Measurements from ENCODE around the gene BIRC2.
"Not testable (repeated sequence)": the region's sequence is repeated elsewhere in the genome, so short reads cannot be mapped to it uniquely, and the experiment has no call there.

BIRC2 gene

DNA sequence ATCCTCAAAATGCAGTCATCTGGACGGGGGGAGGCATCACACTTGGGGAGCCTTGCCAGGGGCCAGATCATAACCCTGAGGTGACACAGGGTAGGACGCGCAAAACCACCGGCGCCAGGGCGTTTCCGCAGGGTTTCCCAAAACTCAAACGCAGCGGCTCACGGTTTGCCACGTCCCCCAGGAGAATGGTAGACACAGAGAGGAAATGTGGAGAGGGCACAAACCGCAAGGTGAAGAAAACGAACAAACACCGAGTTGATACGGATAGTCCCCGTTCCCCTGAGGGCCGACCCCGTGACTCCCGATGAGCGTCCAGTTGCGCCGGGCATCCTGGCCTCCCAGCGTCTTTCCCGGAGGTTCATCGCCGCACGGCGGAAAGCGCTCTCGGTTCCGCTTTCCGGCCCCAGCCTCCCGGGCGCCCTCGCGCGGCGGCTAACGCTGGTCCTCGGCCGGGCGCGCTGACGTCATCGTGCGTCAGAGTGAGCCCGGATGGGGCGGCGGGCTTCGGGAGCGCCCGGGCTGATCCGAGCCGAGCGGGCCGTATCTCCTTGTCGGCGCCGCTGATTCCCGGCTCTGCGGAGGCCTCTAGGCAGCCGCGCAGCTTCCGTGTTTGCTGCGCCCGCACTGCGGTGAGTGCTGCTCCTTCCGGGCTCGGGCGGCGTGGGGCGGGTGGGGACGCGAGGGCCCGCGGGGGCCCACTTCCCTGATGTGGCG is at the start of gene BIRC2:
Gene BIRC2, plus strand, starts transcription at position 467 of the 714 bp plus-strand sequence. CDS start 2,641 bp downstream, outside the sequence.
- peak; percentile 88 for DNase-seq (ENCODE audit: low read depth)

DNA sequence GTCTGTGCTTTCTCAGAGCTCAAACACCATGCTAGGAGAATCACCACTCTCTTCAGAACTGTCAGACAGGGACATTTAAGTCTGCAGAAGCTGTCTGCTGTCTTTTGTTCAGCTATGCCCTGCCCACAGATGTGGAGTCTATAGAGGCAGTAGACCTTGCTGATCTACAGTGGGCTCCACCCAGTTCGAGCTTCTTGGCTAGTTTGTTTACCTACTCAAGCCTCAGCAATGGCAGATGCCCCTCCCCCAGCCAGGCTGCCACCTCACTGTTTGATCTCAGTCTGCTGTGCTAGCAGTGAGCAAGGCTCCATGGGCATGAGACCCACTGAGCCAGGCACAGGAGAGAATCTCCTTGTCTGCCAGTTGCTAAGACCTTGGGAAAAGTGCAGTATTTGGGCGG is 46.2 kb upstream of the BIRC2 start:
- not testable (repeated sequence) for DNase-seq (ENCODE audit: low read depth)

DNA sequence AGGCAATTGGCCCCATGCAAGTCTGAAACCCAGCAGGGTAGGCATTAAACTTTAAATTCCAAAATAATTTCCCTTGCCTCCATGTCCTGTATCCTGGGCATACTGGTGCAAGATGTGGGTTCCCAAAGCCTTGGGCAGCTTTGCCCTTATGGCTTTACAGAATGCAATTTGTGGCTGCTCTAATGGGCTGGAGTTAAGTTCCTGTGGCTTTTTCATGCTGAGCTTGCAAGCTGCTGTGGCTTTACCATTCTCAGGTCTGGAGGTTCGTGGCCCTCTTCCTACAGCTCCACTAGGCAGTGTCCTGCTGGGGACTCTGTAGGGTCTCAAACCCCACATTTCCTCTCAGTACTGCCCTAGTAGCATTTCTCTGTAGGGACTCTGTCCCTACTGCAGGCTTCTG is 44.8 kb upstream of the BIRC2 start:
- no peak for DNase-seq (ENCODE audit: low read depth)

DNA sequence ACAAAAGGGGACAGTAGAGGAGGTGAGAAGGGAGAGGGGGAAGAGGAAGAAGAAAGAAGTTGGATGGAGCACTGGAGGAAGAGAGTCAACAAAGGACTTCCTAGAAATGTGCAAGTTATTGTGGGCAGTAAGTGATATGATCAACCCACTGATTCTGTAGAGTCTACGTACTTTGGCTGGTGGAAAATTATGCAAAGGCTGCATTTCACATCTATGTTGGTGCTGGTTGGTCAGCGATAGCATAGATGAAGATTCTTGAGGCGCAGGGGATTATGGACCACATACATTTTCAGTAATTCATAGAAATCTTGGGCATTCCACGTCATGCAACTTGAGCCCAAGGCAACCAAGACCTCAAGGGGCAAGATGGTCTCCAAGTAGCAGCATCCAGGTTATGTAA is 42.3 kb upstream of the BIRC2 start:
- DNase-seq (ENCODE audit: low read depth) = no peak

DNA sequence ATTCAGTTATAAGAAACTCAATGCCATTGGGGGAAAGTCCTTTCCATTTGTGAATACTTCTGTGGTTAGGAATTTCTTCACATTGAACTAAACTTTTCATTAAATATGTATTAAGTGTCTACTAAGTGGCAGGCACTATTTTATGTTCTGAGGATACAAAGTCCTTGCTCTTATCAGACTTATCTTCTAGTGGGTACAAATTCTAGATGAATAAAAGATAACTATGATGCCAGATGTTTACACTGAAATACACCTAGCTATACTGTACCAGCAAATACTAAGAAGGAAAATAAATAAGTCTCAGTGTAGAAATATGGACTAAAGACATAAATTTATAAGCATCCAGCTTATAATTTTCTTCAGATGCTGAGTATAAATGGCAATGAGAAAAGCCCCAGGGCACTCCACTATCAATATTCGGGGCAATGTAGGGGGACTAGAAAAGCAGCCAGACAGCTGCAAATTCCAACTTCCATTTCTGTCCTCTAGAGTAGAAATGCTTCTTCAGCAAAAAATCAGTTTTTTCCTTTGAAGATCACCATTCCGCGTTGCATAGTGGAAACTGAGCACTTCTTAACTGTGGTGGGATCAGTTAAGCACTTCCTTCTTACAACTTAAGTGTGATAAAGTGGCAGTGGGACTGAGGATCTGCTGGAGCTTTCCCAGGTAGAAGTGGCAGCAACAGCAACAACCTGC is 41.5 kb upstream of the BIRC2 start:
- DNase-seq (ENCODE audit: low read depth) = no peak

DNA sequence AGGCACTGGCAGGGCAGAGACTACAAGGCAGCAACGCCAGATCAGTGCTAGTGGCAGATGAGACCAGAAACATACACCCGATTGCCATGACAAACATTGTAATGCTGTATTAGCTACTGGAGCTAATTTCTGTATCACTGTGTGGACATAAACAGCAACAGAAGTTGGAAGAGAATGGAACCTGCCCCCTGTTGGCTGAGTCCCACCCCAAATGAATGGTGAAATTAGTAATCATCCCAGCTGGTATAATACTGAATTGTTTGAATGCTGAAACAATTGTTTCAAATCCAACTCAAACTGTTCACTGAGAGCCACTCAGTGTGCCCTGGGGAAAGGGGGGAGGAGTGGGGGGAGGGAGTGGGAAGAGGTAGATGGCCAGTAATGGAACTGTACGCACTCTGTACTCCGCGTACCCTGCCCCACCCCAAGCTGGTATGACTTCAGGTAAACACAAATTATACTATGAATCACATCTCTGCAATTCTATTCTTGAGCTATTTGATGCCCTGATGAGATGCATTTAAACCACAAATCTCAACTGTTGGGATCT is 40.9 kb upstream of the BIRC2 start:
- no peak for DNase-seq (ENCODE audit: low read depth)

DNA sequence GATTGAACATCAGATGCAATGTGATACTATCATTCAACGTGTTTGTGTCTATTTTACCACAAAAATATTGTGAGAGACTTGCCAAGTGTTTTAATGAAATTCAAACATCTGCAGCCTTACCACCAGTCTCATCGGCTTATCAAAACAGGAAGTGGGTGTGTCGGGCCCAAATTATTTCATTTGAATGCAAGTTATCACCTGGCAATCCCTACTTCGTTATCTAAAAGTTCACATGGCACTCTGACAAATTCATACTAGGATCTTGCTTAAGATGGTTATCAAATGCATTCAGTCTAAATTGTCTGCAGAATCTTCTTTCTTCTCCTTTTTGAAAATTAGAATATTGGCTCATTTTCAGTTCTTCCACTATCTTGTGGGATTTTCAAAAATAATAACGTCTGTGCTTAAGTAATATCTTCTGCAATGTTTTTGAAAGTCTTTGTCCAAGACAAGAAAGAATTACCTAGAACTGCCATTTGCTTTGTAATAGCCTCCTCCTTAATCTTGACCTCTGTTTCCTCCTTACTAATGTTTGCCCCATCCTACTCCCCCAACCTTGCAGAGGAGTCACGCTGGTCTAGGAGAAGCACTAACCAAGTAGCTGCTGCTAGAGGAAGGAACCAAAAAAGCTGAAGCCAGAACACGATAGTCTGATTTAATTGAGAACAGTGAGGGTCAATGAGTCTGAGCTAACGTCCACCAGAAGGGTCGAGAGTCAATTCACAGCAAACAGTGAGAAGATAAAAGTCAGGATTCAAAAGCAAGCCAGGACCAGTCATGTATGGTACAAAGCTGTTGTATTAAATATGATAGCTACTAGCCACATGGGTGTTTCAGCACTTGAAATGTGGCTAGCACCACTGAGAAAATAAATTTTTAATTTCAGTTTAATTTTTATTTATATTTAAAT is 39.9 kb upstream of the BIRC2 start:
- DNase-seq (ENCODE audit: low read depth) = no peak

DNA sequence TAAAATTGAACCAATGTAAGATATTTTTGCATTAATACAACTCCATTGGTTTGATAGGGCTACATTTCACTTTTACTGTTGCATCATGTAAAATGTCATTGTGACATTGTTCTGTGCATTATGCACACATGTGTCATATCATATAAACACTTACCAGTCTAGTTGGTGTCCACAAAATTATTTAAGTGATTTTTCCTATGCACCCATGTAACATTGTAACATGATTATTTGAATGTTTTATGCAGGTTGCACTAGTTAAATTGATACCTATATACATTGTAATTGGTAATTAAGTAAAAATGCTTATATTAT is 39.3 kb upstream of the BIRC2 start:
- DNase-seq (ENCODE audit: low read depth) = no peak

DNA sequence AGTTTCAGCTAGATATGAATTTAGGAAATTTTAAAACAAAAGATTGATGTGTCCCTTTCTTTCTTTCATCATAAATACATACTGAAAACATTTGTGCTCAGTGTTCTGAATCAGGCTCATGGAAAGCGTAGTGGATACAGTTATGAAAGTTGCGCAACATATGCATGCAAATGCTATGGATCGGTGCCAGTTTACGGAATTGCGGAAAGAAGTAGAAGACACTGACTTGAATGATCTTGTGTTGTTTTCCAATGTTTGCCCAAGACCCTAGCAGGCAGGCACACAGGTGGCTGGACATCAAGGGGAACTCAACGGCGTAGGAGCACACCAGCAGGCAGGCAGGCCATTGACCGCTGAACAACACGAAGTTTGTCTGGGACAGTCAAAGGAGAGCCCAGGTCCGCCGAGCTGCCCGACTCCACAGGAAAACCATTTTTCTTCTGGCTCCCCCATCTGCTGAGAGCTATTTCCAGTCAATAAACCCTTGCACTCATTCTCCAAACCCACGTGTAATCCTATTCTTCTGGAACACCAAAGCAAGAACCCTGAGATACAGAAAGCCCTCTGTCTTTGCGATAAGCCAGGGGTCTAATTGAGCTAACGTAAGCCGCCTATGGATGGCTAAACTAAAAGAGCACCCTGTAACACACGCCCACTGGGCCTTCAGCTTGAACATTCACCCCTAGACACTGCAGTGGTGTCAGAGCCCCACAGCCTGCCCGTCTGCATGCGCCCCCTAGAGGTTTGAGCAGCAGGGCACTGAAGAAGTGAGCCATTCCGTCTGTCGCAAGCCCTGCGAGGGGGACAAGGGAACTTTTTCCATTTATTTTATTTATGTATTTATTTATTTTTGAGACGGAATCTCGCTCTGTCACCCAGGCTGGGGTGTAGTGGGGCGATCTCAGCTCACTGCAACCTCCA is 37.1 kb upstream of the BIRC2 start:
- DNase-seq (ENCODE audit: low read depth) = no peak

DNA sequence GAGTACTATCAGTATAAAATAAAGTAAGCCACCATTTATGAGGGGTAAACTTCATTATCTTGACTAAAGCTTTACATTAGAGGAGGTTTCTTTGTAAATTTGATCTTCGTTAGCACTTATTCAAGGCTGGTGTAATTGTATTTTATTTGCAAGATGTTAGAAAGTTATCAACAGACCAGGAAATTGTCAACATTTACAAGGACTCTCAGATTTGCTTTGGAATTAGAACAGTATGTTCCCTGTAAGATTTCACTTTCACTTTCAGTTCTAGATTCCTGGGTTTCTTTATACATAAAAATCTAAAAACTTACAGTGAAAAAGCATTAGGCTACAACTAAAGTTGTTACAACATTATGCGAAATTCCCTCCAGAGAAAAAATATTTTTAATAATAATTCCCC is 34.3 kb upstream of the BIRC2 start:
- no peak for DNase-seq (ENCODE audit: low read depth)

DNA sequence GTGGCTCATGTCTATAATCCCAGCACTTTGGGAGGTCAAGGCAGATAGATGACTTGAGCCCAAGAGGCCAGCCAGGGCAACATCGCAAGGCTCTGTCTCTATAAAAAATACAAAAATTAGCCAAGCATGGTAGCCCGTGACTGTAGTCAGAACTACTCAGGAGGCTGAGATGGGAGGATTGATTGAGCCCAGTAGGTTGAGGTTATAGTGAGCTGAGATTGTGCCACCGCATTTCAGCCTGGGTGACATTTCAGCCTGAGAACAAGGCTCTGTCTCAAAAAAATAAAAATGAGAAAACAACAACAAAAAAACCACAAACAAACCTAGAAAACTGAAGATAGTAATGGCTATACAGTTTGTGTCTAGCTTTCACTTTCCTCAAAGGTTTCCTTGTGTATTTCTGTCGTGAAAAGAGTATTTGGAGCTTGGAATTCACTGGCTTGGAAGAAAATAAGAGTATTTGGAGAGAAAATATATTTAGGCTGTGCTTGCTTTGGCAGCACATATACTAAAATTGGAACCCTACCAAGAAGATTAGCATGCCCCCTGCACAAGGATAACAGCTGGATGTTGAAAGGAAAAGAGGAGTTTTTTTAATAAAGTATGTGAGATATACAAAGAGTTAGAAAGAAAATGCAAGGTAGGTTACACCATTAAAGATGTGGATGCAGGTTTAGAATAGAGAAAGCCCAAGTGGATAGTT is 33.6 kb upstream of the BIRC2 start:
- DNase-seq (ENCODE audit: low read depth) = no peak

DNA sequence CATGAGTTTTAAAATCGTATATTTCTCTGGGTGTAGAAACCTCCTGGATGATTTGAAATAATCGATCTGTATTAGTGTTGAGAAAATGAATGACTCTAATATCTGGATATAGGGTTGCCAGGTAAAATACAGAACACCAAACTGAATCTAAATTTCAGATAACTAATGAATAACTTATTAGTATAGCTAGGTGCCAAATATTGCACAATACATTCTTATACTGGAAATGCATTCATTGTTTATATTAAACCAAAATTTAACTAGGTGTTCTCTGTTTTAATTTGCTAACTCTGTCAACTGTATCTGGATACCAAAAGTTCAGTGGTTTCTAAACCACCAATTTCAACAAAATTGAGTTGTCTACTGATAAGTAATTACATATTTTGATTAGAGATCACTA is 32.2 kb upstream of the BIRC2 start:
- no peak for DNase-seq (ENCODE audit: low read depth)

DNA sequence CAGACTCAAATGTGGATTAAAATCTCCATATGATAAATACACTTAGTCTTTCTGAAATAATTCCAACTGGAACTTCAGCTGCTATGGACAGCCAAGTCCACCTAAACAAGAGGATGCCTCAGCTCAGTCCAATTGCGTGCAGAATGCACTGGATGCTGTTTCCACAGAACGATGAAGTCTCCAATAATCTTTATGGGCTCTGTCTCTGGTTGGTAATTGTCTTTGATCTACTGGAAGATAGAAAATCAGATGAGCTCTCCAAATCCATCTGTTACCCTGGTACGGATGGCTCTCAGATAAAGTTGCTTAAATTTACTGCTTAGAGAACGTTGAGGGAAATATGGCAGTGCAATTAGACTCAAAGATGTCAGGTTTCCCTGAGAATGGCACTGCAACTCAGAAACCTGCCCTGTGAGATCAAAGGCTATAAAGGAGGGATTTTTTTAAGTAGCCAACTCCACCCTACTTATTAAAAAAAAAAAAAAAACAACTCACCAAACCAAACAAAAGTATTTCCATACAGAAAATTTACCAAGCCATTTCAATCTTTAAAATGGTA is 30.6 kb upstream of the BIRC2 start:
- no peak for DNase-seq (ENCODE audit: low read depth)

DNA sequence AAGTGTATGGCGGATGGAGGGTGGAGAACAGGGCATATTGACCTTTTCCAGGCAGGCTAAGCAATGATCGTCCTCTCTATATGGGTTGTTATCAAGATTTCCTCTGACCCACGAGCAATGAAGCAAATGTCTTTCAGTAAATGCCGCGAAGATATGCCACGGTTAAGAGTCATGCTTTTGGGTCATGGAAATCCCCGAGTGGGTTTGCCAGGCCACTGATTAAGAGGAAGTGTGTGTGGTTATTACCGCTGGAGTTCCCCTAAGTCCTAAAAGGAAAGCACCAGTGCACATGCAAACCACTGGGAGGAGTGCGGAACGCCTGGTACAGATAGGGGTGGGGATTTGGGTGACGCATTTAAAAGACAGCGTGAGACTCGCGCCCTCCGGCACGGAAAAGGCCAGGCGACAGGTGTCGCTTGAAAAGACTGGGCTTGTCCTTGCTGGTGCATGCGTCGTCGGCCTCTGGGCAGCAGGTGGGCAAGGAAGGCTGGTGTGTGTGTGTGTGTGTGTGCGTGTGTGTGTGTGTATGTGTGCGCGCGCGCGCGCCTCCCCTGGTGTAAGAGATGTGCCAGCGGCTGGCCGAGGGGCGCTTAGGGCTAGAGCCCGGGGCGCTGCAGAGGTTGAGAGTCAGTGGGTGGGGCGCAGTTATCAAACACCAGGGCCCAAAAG is 29.8 kb upstream of the BIRC2 start, which contains the start of gene BIRC3:
Gene BIRC3, plus strand, starts transcription at position 386 of the 669 bp plus-strand sequence. CDS start 7,026 bp downstream, outside the sequence.
- peak; percentile 53 for DNase-seq (ENCODE audit: low read depth)

DNA sequence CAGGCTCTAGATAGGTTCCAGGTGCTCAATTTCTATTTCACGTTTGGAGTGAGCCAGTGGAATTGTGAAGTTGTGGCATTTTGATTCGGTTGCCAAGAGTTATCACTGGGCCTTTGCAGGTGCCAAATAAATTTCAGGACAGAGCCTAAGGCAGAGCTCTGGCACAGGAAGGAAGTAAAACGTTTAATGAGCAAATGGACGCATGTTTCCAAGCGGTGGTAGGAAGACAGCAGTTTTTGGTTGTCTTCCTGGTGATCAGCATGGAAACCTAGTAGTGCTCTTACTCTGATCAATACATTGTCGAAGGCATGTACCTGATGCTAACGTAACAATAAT is 29.3 kb upstream of the BIRC2 start:
- no peak for DNase-seq (ENCODE audit: low read depth)

DNA sequence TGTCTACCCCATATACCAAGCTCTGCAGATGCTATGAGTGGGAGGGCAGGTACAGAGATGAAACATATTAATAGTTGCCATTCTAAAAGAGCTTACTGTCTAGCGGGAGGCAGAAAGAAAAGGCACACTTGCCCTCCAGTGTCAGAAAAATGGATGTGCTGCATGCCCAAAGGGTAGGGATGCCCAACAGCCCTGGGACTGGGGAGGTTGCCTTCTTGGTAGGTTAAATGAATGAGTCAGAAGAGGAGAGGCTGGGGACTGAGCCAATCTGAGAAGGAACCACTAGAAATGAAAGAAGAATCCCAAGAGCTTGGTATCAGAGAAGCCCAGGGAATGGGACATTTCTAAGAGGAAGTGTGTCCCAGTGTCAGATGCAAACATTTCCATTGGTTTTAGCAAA is 28.5 kb upstream of the BIRC2 start:
- no peak for DNase-seq (ENCODE audit: low read depth)

DNA sequence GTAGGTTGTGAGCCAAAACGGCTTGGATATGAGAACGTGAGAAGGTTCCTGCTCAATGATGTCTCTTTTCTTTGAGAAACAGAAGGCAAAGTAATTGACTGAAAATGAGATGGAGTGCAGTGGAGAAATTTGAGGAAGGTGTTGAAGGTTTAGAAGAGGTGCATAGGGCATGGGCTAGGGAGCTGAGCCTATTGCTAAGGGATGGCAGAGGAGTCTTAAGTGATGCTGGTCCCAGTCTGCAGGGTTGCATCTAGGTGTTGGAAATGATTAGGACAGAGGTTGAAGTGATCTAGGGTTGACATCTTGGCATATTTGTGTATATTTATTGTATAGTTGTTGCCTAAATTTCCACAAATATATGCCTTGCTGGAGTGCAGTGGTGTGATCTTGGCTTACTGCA is 27.5 kb upstream of the BIRC2 start:
- no peak for DNase-seq (ENCODE audit: low read depth)

DNA sequence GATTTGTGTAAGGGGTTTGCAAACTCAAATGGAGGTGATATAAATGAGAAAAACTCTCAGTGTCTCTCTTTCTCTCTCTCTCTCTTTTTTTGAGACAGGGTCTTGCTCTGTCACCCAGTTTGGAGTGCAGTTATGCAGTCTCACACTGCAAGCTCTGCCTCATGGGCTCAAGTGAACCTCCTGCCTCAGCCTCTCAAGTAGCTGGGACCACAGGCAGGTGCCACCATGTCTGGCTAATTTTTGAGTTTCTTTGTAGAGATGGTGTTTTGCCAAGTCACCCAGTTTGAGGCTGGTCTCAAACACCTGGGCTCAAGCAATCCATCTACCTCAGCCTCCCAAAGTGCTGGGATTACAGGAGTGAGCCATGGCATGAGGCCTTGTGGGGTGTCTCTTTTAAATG is 26.8 kb upstream of the BIRC2 start:
- no peak for DNase-seq (ENCODE audit: low read depth)

DNA sequence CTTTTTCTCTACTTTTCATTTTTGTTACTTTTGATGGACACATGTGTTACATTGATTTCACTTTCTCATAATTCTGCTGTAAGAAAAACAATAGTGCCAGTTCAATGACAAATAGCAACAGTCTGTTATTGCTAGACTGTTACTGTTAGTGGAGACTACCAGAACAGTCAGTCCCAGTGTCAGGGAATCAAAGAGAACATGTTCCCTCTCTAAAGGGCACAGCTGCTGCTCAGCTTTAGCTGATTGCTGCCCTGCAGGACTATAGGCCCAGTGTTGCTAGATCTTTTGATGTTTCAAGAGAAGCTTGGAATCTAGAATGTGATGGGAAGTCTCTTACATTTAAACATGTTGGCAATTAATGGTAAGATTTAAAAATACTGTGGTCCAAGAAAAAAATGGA is 26.3 kb upstream of the BIRC2 start:
- DNase-seq (ENCODE audit: low read depth) = no peak

DNA sequence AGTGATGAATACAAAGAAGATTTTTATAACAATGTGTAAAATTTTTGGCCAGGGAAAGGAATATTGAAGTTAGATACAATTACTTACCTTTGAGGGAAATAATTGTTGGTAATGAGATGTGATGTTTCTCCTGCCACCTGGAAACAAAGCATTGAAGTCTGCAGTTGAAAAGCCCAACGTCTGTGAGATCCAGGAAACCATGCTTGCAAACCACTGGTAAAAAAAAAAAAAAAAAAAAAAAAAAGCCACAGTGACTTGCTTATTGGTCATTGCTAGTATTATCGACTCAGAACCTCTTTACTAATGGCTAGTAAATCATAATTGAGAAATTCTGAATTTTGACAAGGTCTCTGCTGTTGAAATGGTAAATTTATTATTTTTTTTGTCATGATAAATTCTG is 24.5 kb upstream of the BIRC2 start:
- no peak for DNase-seq (ENCODE audit: low read depth)

All from stimulated activated CD8-positive, alpha-beta memory T cell treated with anti-CD3 and anti-CD28 coated beads, Interleukin-15, amount 100 ng/mL, for 24 hours (primary cell).